GM12872 (cell line): Measurements from ENCODE around the gene NR1D1.

Source experiments
- TF ChIP-seq, protein P1 (sequence below): IDR thresholded peaks from 3 replicates; pipeline ENCODE4 v1.5.1; 2011; ENCODE audit warnings: low read depth, mild to moderate bottlenecking, low read length, moderate library complexity; ENCODE audit not compliant: insufficient read depth

NR1D1 gene

DNA sequence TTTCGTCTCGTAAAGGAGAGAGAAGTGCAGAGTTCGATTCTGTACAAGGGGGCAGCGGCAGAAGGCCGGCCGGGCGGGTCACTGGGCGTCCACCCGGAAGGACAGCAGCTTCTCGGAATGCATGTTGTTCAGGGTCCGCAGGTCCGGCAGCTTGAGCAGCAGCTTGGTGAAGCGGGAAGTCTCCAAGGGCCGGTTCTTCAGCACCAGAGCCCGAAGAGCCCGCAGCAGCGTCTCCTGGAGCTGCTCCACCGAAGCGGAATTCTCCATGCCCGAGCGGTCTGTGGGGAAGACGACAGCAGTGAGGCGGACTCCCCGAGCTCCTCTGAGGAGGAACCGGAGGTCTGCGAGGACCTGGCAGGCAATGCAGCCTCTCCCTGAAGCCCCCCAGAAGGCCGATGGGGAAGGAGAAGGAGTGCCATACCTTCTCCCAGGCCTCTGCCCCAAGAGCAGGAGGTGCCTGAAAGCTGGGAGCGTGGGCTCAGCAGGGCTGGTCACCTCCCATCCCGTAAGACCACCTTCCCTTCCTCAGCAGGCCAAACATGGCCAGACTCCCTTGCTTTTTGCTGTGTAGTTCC lies 7.3 kb downstream of the NR1D1 start:
- TF ChIP-seq, protein P1, sequence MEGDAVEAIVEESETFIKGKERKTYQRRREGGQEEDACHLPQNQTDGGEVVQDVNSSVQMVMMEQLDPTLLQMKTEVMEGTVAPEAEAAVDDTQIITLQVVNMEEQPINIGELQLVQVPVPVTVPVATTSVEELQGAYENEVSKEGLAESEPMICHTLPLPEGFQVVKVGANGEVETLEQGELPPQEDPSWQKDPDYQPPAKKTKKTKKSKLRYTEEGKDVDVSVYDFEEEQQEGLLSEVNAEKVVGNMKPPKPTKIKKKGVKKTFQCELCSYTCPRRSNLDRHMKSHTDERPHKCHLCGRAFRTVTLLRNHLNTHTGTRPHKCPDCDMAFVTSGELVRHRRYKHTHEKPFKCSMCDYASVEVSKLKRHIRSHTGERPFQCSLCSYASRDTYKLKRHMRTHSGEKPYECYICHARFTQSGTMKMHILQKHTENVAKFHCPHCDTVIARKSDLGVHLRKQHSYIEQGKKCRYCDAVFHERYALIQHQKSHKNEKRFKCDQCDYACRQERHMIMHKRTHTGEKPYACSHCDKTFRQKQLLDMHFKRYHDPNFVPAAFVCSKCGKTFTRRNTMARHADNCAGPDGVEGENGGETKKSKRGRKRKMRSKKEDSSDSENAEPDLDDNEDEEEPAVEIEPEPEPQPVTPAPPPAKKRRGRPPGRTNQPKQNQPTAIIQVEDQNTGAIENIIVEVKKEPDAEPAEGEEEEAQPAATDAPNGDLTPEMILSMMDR = no peak

DNA sequence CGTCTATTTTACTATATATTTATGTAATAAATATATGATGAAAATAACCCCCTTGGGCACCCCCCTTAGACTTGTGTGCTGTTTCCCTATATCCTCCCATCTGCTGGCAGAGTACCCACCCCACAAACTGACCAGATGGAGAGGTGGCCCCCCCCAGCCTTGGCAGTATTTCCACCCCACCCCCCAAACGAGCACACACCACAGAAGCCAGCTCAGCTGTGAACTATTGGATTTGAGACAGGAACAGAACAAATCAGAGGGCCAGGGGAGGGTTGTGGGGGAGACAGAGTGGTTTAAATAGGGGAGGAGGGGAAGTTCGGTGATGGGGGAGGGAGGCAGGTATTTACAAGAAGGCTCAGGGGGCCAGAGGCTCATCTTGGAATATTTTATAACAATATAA lies 7.8 kb downstream of the NR1D1 start:
- TF ChIP-seq, protein P1 = no peak

DNA sequence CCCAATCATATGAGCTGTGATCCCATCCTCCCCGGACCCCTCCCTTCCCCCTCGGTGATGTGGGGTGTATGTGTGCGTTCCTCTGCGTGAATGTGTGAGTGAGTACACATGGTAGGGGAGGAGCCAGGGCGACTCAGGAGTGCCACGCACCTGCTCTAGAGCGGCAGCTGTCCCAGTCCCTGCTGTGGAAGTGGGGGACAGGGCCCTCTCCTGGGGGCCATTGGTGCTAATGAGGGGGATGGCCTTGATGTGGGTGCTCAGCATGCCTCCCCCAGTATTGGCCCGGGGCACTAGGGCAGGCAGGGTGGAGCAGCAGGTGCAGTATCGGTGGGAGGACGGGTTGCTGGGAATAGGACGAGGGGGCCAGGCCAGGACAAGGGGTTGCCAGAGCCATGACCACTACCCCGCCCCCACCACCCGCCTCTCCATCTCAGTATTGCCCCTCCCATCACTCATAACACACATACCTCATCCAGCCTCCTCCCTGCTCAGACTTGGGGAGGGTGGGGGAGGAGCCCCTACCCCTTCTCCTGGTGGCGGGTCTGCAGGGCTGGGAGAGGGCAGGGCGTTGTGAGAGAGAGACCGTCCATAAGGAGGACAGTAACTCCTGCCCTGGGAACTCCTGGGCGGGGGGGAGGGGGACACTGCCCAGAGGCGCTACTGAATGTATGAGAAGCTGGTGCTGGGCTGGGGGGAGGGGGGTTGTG lies 8.5 kb downstream of the NR1D1 start:
- TF ChIP-seq, protein P1 = no peak

DNA sequence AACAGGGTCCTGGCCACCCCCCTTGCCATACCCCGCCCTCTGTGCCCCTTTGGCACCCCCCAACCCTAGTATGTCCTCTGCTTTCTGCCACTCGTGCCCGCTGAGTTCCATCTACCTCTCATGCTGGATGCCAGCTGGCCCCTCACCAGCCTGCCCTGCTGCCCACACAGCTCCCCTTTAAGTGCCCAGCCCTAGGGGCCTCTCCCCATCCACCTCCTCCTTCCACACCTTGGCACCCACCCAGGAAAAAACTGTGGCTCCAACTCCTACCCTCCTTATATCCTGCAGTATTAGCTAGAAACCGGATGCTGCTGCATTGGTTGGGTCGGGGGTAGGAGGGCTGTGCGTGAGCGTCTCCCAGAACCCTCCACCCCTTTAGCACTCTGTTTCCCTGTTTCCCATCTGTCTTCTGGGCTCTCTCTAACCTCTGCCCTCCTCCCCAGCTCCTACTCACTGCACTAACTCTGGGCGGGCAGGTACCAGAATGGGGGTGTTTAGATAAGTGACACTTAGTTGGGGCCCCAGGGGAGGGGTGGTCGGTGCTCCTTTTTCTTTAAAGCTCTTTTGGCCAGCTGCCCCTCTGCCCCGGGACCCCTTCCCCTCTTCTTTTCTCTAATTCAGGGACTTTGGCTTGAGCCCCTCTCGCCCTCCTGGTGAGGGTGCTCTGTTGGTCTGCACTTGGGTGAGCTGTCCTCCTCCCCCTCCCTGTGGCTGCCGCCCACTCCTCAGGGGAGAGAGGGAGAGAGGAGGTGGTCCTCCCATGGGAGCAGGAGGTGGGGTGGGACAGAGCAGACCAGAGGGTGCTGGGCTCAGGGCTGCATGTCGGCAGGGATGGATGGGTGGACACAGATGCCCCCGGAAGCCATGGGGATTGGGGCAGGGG lies 9.9 kb downstream of the NR1D1 start:
- TF ChIP-seq, protein P1 = no peak

DNA sequence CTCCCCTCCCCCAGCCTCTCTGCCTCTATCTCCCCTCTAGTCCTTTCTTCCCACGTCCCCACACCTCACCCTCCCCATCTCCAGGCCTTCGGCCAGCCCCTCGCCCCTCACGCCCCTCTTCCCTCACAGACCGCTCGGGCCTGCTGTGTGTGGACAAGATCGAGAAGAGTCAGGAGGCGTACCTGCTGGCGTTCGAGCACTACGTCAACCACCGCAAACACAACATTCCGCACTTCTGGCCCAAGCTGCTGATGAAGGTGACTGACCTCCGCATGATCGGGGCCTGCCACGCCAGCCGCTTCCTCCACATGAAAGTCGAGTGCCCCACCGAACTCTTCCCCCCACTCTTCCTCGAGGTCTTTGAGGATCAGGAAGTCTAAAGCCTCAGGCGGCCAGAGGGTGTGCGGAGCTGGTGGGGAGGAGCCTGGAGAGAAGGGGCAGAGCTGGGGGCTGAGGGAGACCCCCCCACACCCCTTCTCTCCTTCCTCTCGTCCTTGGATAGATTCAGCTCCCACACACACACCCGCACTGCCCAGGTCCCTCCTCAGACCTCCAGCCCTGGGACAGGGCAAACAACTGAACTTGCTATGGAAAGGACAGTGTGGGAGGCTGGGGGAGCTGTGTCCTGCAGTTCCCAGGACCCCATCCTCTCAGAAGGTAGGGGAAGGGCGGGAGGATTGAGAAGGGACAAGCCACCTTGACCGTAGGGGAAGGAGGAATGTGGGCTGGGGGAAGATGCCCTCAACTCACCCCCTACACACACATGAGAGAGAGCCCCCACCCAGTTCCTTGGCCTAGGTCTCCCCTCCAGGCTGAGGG lies 11.1 kb downstream of the NR1D1 start:
- TF ChIP-seq, protein P1 = no peak

DNA sequence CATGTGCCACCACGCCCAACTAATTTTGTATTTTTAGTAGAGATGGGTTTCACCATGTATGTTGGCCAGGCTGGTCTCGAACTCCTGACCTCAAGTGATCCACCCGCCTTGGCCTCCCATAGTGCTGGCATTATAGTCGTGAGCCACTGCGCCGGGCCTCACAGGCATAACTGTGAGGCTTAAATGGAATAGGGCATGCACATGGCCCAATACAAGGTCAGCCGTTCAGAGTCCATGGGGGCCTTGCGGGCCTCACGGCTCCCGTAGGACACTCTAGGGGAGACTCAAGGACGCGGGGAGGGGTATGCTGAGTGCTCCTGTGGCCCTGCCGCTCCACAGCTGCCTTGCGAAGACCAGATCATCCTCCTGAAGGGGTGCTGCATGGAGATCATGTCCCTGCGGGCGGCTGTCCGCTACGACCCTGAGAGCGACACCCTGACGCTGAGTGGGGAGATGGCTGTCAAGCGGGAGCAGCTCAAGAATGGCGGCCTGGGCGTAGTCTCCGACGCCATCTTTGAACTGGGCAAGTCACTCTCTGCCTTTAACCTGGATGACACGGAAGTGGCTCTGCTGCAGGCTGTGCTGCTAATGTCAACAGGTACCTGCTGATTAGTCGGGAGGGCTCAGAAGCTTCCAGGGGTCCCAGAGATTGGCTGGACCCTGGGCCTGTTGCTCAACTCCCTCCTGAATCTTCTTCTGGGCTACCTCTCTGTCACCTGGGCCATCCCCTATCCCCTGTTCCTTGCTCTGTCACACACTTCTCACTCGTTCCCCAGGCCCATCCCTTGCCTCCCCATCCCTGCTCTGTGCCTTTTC lies 12.3 kb downstream of the NR1D1 start:
- TF ChIP-seq, protein P1 = no peak
